HEK293 (cell line): Measurements from ENCODE around the gene POLG2.

Experiments used
- BCL11B ChIP-seq: fragments of 450-650 bp; formaldehyde crosslinking; IDR thresholded peaks from 2 replicates; pipeline ENCODE4 v1.5.1; 2016; ENCODE audit warnings: low read depth, missing biosample characterization, missing genetic modification characterization
- KLF16 ChIP-seq: fragments of 450-650 bp; formaldehyde crosslinking; IDR thresholded peaks from 2 replicates; pipeline ENCODE4 v1.5.1; 2017; ENCODE audit warnings: missing biosample characterization, missing genetic modification characterization
- MEIS1 ChIP-seq: sonication (generic); formaldehyde crosslinking; IDR thresholded peaks from 2 replicates; pipeline ENCODE4 v1.8.1; 2022; ENCODE audit warnings: missing genetic modification reagents, mild to moderate bottlenecking, borderline replicate concordance
- MYNN ChIP-seq: fragments of 450-650 bp; formaldehyde crosslinking; IDR thresholded peaks from 2 replicates; pipeline ENCODE4 v1.5.1; 2016; ENCODE audit warnings: missing biosample characterization, missing genetic modification characterization, borderline replicate concordance
- SP2 ChIP-seq: fragments of 450-650 bp; formaldehyde crosslinking; IDR thresholded peaks from 2 replicates; pipeline ENCODE4 v1.5.1; 2016; ENCODE audit warnings: missing biosample characterization, missing genetic modification characterization
- YY2 ChIP-seq: fragments of 450-650 bp; formaldehyde crosslinking; IDR thresholded peaks from 2 replicates; pipeline ENCODE4 v1.5.1; 2016; ENCODE audit warnings: missing biosample characterization, missing genetic modification characterization
- ZBTB21 ChIP-seq: fragments of 450-650 bp; formaldehyde crosslinking; IDR thresholded peaks from 2 replicates; pipeline ENCODE4 v1.5.1; 2017; ENCODE audit warnings: missing biosample characterization, missing genetic modification characterization
- ZBTB8A ChIP-seq: fragments of 450-650 bp; formaldehyde crosslinking; IDR thresholded peaks from 2 replicates; pipeline ENCODE4 v1.5.1; 2016; ENCODE audit warnings: missing biosample characterization, missing genetic modification characterization
- ZEB2 ChIP-seq: fragments of 450-650 bp; formaldehyde crosslinking; IDR thresholded peaks from 2 replicates; pipeline ENCODE4 v1.5.1; 2016; ENCODE audit warnings: missing biosample characterization, missing genetic modification characterization
- ZNF202 ChIP-seq: fragments of 450-650 bp; formaldehyde crosslinking; IDR thresholded peaks from 2 replicates; pipeline ENCODE4 v1.5.1; 2016; ENCODE audit warnings: missing biosample characterization, missing genetic modification characterization, borderline replicate concordance
- ZNF221 ChIP-seq: fragments of 450-650 bp; formaldehyde crosslinking; IDR thresholded peaks from 2 replicates; pipeline ENCODE4 v1.5.1; 2017; ENCODE audit warnings: missing biosample characterization, missing genetic modification characterization, borderline replicate concordance
- ZNF223 ChIP-seq: fragments of 450-650 bp; formaldehyde crosslinking; IDR thresholded peaks from 2 replicates; pipeline ENCODE4 v1.5.1; 2016; ENCODE audit warnings: missing biosample characterization, missing genetic modification characterization
- ZNF391 ChIP-seq: fragments of 450-650 bp; formaldehyde crosslinking; IDR thresholded peaks from 2 replicates; pipeline ENCODE4 v1.5.1; 2016; ENCODE audit warnings: low read depth, missing biosample characterization, missing genetic modification characterization, borderline replicate concordance
- ZNF571 ChIP-seq: fragments of 450-650 bp; formaldehyde crosslinking; IDR thresholded peaks from 2 replicates; pipeline ENCODE4 v1.5.0; 2017; ENCODE audit warnings: missing biosample characterization, missing genetic modification characterization
- ZNF626 ChIP-seq: fragments of 450-650 bp; sonication (Bioruptor Pico); formaldehyde crosslinking; IDR thresholded peaks from 2 replicates; pipeline ENCODE4 v1.5.1; 2018; ENCODE audit warnings: missing biosample characterization, missing genetic modification characterization, inconsistent platforms
- ZNF629 ChIP-seq: fragments of 450-650 bp; formaldehyde crosslinking; IDR thresholded peaks from 2 replicates; pipeline ENCODE4 v1.5.1; 2017; ENCODE audit warnings: missing biosample characterization, missing genetic modification characterization
- ZNF658 ChIP-seq: fragments of 450-650 bp; formaldehyde crosslinking; IDR thresholded peaks from 2 replicates; pipeline ENCODE4; 2016; ENCODE audit warnings: missing biosample characterization, missing genetic modification characterization
- ZNF660 ChIP-seq: fragments of 450-650 bp; IDR thresholded peaks from 2 replicates; pipeline ENCODE4 v1.5.1; 2018; ENCODE audit warnings: missing biosample characterization, mild to moderate bottlenecking, missing genetic modification characterization
- ZNF785 ChIP-seq: fragments of 450-650 bp; formaldehyde crosslinking; IDR thresholded peaks from 2 replicates; pipeline ENCODE4 v1.5.1; 2016; ENCODE audit warnings: missing biosample characterization, missing genetic modification characterization
- ZNF791 ChIP-seq: fragments of 450-650 bp; formaldehyde crosslinking; IDR thresholded peaks from 2 replicates; pipeline ENCODE4 v1.5.1; 2016; ENCODE audit warnings: missing biosample characterization, missing genetic modification characterization
- ZNF843 ChIP-seq: fragments of 450-650 bp; formaldehyde crosslinking; IDR thresholded peaks from 2 replicates; pipeline ENCODE4 v1.5.1; 2016; ENCODE audit warnings: missing biosample characterization, missing genetic modification characterization
- TF ChIP-seq, protein P1 (sequence below): fragments of 450-650 bp; formaldehyde crosslinking; IDR thresholded peaks from 2 replicates; pipeline ENCODE4 v1.5.1; 2016; ENCODE audit warnings: missing biosample characterization, missing genetic modification characterization
- TF ChIP-seq, protein P2 (sequence below): fragments of 450-650 bp; formaldehyde crosslinking; IDR thresholded peaks from 2 replicates; pipeline ENCODE4 v1.5.1; 2016; ENCODE audit warnings: missing biosample characterization, missing genetic modification characterization
- TF ChIP-seq, protein P3 (sequence below): fragments of 450-650 bp; formaldehyde crosslinking; IDR thresholded peaks from 2 replicates; pipeline ENCODE4 v1.5.1; 2016; ENCODE audit warnings: missing biosample characterization, missing genetic modification characterization
- TF ChIP-seq, protein P4 (sequence below): fragments of 450-650 bp; formaldehyde crosslinking; IDR thresholded peaks from 2 replicates; pipeline ENCODE4 v1.5.1; 2016; ENCODE audit warnings: missing biosample characterization, missing genetic modification characterization, borderline replicate concordance
- TF ChIP-seq, protein P5 (sequence below): fragments of 450-650 bp; formaldehyde crosslinking; IDR thresholded peaks from 2 replicates; pipeline ENCODE4 v1.5.1; 2017; ENCODE audit warnings: missing biosample characterization, missing genetic modification characterization
- TF ChIP-seq, protein P6 (sequence below): fragments of 450-650 bp; formaldehyde crosslinking; IDR thresholded peaks from 2 replicates; pipeline ENCODE4 v1.5.1; 2017; ENCODE audit warnings: missing biosample characterization, missing genetic modification characterization

Gene POLG2

DNA sequence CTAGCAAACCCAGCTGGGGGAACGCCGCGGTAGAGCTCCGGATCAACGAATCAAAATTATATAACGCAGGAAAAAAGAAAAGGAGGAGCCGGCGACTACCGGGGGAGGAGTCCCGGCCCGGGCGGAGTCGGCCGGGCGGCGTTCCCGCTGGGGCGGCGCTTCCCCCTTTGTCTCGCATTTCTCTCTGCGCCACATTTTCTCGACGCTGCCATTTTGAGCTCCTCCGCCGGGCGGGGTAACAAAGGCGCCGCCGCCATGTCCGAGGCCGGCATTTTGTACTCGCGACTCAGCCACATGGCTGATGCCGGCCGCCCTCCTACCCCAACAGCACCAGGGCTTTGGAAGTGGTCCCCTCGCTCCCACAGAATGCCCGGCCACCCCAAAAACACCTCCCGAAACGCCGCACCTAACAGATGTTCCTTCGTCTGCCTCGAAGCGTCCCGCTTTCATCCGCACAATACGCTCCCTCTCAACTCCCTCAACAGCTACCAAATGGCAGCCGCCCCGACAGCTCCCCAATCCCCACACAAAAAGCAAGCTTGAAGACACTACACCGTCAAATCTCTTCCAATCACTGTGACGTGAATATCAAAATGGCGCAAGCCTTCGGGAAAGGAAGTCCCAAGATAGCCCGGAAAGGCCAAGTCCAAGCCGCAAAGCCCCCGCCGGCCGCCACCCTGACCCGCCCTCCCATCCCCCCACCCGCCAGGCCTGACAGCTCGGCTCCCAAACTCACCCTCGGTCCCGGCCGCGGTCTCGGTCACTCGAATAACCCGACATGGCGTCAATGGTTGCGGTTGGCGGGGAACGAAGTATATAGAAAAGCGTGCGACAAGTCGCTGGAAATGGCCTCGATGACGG lies 8.7 kb upstream of the POLG2 start (continued):
- TF ChIP-seq ZNF626 (tag by site-specific recombination) (no peak), SP2 (tag by site-specific recombination) (peak; percentile 55), KLF16 (tag by site-specific recombination) (peak; percentile 73; the same call in 1 of the 2 replicates), ZNF629 (tag by site-specific recombination) (0 out of 2 replicates have a peak, but pooled peaks have one; percentile 9), ZNF223 (no peak), MEIS1 (CRISPR knock-in tag) (no peak), ZNF785 (no peak), ZBTB21 (0 out of 2 replicates have a peak, but pooled peaks have one; percentile 24), ZEB2 (tag by site-specific recombination) (no peak), ZNF660 (tag by site-specific recombination) (peak; percentile 66; the same call in 1 of the 2 replicates), ZNF791 (tag by site-specific recombination) (no peak), ZNF202 (tag by site-specific recombination) (no peak), YY2 (tag by site-specific recombination) (peak; percentile 93), ZNF843 (tag by site-specific recombination) (0 out of 2 replicates have a peak, but pooled peaks have one; percentile 12), ZNF391 (peak; percentile 51; the same call in 1 of the 2 replicates), ZNF571 (tag by site-specific recombination) (no peak), MYNN (tag by site-specific recombination) (peak; percentile 57; the same call in 1 of the 2 replicates), BCL11B (peak; percentile 20; the same call in 1 of the 2 replicates), ZNF658 (tag by site-specific recombination) (no peak), ZBTB8A (tag by site-specific recombination) (peak; percentile 25; the same call in 1 of the 2 replicates), ZNF221 (tag by site-specific recombination) (no peak)
- TF ChIP-seq, protein P1, sequence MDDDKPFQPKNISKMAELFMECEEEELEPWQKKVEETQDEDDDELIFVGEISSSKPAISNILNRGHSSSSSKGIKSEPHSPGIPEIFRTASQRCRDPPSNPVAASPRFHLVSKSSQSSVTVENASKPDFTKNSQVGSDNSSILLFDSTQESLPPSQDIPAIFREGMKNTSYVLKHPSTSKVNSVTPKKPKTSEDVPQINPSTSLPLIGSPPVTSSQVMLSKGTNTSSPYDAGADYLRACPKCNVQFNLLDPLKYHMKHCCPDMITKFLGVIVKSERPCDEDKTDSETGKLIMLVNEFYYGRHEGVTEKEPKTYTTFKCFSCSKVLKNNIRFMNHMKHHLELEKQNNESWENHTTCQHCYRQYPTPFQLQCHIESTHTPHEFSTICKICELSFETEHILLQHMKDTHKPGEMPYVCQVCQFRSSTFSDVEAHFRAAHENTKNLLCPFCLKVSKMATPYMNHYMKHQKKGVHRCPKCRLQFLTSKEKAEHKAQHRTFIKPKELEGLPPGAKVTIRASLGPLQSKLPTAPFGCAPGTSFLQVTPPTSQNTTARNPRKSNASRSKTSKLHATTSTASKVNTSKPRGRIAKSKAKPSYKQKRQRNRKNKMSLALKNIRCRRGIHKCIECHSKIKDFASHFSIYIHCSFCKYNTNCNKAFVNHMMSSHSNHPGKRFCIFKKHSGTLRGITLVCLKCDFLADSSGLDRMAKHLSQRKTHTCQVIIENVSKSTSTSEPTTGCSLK (tag by site-specific recombination), result no peak
- TF ChIP-seq, protein P2, sequence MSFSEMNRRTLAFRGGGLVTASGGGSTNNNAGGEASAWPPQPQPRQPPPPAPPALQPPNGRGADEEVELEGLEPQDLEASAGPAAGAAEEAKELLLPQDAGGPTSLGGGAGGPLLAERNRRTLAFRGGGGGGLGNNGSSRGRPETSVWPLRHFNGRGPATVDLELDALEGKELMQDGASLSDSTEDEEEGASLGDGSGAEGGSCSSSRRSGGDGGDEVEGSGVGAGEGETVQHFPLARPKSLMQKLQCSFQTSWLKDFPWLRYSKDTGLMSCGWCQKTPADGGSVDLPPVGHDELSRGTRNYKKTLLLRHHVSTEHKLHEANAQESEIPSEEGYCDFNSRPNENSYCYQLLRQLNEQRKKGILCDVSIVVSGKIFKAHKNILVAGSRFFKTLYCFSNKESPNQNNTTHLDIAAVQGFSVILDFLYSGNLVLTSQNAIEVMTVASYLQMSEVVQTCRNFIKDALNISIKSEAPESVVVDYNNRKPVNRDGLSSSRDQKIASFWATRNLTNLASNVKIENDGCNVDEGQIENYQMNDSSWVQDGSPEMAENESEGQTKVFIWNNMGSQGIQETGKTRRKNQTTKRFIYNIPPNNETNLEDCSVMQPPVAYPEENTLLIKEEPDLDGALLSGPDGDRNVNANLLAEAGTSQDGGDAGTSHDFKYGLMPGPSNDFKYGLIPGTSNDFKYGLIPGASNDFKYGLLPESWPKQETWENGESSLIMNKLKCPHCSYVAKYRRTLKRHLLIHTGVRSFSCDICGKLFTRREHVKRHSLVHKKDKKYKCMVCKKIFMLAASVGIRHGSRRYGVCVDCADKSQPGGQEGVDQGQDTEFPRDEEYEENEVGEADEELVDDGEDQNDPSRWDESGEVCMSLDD (tag by site-specific recombination), result 0 out of 2 replicates have a peak, but pooled peaks have one; percentile 45
- TF ChIP-seq, protein P3, sequence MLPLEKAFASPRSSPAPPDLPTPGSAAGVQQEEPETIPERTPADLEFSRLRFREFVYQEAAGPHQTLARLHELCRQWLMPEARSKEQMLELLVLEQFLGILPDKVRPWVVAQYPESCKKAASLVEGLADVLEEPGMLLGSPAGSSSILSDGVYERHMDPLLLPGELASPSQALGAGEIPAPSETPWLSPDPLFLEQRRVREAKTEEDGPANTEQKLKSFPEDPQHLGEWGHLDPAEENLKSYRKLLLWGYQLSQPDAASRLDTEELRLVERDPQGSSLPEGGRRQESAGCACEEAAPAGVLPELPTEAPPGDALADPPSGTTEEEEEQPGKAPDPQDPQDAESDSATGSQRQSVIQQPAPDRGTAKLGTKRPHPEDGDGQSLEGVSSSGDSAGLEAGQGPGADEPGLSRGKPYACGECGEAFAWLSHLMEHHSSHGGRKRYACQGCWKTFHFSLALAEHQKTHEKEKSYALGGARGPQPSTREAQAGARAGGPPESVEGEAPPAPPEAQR, result no peak
- TF ChIP-seq, protein P4, sequence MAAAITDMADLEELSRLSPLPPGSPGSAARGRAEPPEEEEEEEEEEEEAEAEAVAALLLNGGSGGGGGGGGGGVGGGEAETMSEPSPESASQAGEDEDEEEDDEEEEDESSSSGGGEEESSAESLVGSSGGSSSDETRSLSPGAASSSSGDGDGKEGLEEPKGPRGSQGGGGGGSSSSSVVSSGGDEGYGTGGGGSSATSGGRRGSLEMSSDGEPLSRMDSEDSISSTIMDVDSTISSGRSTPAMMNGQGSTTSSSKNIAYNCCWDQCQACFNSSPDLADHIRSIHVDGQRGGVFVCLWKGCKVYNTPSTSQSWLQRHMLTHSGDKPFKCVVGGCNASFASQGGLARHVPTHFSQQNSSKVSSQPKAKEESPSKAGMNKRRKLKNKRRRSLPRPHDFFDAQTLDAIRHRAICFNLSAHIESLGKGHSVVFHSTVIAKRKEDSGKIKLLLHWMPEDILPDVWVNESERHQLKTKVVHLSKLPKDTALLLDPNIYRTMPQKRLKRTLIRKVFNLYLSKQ (tag by site-specific recombination), result no peak
- TF ChIP-seq, protein P5, sequence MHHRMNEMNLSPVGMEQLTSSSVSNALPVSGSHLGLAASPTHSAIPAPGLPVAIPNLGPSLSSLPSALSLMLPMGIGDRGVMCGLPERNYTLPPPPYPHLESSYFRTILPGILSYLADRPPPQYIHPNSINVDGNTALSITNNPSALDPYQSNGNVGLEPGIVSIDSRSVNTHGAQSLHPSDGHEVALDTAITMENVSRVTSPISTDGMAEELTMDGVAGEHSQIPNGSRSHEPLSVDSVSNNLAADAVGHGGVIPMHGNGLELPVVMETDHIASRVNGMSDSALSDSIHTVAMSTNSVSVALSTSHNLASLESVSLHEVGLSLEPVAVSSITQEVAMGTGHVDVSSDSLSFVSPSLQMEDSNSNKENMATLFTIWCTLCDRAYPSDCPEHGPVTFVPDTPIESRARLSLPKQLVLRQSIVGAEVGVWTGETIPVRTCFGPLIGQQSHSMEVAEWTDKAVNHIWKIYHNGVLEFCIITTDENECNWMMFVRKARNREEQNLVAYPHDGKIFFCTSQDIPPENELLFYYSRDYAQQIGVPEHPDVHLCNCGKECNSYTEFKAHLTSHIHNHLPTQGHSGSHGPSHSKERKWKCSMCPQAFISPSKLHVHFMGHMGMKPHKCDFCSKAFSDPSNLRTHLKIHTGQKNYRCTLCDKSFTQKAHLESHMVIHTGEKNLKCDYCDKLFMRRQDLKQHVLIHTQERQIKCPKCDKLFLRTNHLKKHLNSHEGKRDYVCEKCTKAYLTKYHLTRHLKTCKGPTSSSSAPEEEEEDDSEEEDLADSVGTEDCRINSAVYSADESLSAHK (tag by site-specific recombination), result peak; percentile 53
- TF ChIP-seq, protein P6, sequence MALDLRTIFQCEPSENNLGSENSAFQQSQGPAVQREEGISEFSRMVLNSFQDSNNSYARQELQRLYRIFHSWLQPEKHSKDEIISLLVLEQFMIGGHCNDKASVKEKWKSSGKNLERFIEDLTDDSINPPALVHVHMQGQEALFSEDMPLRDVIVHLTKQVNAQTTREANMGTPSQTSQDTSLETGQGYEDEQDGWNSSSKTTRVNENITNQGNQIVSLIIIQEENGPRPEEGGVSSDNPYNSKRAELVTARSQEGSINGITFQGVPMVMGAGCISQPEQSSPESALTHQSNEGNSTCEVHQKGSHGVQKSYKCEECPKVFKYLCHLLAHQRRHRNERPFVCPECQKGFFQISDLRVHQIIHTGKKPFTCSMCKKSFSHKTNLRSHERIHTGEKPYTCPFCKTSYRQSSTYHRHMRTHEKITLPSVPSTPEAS (tag by site-specific recombination), result peak; percentile 35; the same call in 1 of the 2 replicates
